Stimulated activated CD4-positive, alpha-beta T cell treated with anti-CD3 and anti-CD28 coated beads, Interleukin-4, amount 100 ng/mL, for 48 hours (primary cell): ENCODE measurements around the gene CD209.
"Not testable (repeated sequence)": the region's sequence is repeated elsewhere in the genome, so short reads cannot be mapped to it uniquely, and the experiment has no call there.

Experiments used
- DNase-seq, 2 donors: peaks; one replicate each; pipeline ENCODE4 v3.0.0-alpha.2; 2020; ENCODE audit warnings: low read depth in 2 of 2

Gene CD209

DNA sequence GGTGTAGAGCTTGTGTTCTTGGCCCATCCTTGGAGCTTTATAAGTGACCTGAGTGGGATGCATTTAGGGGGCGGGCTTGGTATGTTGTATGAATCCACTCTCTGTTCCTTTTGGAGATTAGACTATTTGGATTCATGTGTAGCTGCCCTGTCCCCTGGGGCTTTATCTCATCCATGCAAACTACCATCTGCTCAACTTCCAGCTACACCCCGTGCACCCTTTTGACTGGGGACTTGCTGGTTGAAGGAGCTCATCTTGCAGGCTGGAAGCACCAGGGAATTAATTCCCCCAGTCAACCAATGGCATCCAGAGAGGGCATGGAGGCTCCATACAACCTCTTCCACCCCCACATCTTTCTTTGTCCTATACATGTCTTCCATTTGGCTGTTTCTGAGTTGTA is 21.8 kb upstream of the CD209 start:
- no peak for DNase-seq

DNA sequence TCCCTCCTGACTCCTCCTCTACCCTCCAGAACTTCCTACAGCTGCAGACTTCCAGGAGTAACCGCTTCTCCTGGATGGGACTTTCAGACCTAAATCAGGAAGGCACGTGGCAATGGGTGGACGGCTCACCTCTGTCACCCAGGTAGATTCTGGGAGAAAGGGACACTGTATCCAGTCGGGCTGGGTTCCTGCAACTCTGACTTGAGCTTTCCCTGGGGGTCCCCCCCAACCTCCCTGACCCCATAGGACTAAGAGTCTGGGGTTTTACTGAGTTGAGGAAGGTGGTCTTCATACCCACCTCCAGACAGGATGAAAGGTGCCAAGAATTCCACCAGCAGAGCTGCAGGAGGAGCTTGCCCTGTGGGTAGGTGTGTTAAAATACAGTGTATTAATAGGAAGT is 20.2 kb upstream of the CD209 start:
- DNase-seq, result no peak

DNA sequence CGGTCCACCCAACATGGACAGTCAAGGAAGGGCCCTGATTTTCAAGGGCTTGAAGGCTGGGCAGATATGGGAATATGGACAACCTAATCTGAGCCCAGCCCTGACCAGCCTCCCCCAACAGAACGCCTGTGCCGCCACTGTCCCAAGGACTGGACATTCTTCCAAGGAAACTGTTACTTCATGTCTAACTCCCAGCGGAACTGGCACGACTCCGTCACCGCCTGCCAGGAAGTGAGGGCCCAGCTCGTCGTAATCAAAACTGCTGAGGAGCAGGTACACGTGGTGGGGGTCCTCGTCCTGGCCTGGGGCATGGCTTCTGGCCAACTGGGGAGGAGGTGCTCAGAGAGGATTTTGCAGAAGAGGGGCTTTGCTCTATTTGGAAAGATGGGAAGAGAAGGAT is 19.2 kb upstream of the CD209 start:
- DNase-seq, result no peak

DNA sequence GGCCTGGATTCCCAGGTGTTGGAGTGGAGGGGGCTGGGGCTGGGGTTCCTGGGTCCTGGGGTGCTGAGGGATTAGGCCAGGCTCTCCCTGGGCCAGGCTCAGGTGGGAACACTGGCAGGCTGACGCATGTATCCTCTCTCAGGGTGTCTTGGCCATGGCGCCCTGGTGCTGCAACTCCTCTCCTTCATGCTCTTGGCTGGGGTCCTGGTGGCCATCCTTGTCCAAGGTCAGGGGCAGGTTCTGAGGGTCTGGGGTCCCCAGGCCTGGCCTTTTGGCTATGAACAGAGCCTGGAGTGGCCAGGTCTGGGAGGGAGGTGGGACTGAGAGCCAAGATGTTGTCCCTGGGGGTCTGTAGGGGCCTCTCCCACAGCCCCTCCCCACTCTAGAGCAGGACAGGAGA is 17.7 kb upstream of the CD209 start:
- not testable (repeated sequence) for DNase-seq

DNA sequence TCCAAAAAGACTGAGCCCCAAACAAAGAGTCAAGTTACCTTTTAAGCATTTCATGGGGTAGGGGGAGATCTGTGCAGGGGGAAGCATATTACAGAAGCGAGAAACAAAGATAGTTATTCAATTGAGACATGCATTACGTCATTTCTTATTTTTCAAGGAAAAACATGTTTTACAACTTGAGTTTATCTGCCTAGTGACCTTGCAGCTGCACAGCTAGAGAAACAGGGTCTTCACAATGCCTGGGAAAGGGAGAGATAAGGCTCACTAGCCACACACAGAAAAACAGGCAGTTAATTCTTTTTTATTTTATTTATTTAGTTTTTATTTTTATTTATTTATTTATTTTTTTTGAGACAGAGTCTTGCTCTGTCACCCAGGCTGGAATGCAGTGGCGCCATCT is 16.8 kb upstream of the CD209 start:
- not testable (repeated sequence) for DNase-seq

DNA sequence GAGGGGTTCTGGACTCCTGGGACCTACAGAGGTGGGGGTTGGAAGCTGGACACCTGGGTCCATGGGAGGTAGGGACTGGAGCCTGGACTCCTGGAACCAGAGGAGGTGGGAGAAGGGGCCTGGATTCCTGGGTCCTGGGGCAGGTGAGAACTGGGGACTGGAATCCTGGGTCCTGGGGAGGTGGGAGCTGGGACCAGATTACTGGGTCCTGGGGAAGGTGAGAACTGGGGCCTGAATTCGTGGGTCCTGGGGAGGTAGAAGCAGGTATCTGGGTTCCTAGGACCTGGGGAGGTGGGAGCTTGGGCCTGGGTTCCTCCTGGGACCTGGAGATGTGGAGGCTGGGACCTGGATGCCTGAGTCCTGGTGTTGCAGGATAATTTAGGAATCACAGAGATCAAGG is 16.4 kb upstream of the CD209 start:
- no peak for DNase-seq

DNA sequence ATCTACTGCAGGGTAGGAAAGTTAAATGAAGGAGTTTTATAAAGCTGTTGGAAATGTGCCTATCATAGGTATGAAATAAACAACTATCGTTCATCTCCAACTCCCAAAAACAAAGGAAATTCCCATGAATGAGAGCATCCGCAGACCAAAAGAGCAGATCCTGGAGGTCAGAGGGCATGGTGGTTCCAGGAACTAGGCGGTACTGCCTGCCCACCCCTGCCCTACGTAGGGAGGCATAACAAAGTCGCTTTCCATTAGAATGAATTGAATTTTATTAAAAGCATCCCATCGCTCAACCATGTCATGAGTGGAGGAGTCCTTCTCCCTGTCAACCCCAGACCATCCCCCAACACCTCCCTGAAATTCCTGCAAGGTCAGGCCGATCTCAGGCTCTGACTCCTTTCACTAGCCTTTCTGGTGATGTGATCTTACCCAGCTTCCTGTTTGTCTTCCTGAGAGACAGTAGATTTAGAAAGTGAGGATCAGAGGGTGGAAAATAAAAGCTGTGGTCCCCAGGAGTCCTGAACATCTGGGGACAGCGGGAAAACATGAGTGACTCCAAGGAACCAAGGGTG is 15.5 kb upstream of the CD209 start, which contains the start of gene CLEC4M:
CLEC4M (plus strand) TSS at position 525 of the 575 bp plus-strand sequence; CDS start at position 549, 24 bp downstream.
- DNase-seq, result no peak

DNA sequence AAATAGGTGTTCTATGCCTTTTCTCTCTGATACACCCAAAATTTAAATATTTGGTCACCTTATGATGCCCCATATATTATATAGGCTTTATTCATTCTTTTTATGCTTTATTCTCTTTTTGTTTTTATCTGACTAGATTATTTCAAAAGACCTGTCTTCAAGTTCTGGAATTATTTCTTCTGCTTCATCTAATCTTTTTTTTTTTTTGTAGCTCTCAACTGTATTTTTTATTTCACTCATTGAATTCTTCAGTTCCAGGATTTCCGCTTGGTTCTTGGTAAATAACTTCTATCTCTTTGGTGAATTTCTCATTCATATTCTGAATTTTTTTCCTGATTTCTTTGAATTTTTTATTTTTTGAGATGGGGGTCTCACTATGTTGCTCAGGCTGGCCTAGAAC is 11.8 kb upstream of the CD209 start:
- no peak for DNase-seq

DNA sequence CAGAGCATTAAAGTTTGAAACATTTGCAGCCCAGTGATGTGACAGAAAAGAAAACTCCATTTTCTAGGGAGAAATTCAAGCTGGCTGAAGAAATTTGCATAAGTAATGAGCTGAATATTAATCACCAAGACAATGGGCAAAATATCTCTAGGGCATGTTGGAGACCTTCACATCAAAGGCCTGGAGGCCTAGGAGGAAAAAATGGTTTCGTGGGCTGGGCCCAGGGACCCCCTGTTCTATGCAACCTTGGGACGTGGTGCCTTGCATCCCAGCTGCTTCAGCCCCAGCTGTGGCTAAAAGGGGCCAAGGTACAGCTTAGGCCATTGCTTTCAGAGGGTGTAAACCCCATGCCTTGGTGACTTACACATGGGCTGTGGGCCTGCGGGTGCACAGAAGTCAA is 10.0 kb upstream of the CD209 start:
- DNase-seq, result no peak

DNA sequence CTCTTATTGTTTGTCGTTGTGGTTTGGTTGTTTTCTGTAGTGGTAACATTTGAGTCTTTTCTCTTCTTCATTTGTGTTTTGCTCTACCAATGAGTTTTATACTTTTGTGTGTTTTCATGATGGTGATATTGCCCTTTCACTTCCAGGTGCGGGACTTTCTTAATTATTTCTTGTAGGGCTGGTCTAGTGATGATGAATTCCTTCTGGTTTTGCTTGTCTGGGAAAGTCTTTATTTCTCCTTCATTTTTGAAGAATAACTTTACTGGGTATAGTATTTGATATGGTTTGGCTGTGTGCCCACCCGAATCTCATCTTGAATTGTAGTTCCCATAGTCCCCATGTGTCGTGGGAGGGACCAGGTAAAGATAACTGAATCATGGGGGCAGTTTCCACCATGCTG is 8.9 kb upstream of the CD209 start:
- no peak for DNase-seq

DNA sequence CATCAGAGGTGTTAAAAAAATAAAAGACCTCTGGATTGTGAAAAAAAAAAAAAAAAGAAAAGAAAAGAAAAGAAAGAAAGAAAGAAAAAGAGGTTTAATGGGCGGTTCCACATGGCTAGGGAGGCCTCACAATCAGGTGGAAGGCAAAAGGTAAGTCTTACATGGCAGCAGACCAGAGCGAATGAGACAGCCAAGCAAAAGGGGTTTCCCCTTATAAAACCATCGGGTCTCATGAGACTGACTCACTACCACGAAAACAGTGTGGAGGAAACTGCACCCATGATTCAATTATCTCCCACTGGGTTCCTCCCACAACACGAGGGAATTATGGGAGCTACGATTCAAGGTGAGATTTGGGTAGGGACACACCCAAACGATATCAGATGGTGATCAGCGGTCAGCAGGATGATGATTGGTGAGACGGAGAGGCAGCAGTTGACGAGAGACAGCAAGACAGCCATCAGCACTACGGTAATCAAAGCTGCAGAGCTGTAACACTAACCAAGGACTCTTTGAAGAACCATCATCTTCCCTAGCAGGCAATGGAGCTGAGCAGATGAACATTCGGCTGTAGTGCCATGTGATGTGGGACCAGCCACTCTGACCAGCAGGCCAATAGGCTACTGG is 3.9 kb upstream of the CD209 start:
- DNase-seq, result peak; percentile 11 to 30

DNA sequence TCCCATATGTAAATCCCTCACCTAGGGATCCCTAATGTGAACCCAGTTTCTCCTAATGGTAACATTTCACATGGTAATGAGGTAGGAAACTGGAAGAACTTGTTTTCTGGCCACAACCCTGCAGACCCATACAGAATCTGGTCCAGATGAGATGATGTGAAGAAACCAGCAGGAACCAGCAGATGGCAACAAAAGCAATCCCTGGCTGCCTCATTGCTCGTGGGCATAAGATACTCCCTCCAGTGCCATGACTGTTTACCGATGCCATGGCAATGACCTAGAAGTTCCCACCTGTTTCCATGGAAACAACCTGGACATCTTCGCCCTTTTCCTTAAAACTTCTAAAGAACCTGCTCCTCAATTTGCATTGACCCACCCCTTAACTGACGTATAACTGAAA is 1.4 kb upstream of the CD209 start:
- DNase-seq, result no peak

DNA sequence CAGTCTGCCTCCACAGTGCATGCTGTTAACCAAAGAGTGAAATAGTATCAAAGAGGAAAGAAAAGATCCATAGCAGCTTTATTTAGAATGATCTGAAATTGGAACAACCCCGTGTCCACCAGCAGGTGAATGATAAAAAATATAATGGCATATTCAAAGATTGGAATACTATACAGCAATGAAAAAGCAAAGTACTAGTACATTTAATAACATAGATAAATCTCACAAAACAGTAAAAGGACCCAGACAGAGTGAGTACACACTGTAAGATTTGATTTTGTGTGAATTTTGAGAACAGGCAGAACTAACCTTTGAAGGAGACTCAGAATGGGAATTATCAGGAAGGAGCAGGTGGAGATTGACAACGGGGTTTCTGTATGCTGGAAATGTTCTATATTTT is 837 bp upstream of the CD209 start:
- DNase-seq, result no peak

DNA sequence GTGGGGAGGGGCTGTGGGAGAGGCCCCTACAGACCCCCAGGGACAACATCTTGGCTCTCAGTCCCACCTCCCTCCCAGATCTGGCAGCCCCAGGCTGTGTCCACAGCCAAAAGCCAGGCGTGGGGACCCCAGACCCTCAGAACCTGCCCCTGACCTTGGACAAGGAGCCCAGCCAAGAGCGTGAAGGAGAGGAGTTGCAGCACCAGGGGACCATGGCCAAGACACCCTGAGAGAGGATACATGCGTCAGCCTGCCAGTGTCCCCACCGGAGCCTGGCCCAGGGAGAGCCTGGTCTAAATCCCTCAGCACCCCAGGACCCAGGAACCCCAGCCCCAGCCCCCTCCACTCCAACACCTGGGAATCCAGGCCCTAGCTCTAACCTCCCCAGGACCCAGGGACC is 1.0 kb downstream of the CD209 start:
- not testable (repeated sequence) for DNase-seq

DNA sequence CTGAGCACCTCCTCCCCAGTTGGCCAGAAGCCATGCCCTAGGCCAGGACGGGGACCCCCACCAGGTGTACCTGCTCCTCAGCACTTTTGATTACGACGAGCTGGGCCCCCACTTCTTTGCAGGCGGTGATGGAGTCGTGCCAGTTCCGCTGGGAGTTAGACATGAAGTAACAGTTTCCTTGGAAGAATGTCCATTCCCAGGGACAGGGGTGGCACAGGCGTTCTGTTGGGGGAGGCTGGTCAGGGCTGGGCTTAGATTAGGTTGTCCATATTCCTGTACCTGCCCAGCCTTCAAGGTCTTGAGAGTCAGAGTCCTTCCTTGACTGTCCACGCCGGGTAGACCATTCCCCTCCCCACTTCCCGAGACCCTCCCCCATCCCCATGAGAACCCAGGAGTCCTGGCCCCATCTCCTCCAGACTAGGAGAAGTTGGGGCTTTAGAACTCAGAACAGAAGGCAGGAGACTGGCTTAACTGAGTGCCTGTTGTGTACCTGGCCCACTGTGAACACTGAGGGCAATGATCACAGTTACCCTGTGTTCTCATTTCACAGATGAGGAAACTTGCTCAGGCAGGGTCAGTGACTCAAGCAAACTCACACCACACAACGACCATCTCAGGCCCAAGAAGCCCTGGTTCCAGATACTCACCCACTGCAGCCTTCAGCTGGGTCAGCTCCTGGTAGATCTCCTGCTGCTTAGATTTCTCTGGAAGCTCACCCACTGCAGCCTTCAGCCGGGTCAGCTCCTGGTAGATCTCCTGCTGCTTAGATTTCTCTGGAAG is 2.3 kb downstream of the CD209 start:
- DNase-seq, result no peak

DNA sequence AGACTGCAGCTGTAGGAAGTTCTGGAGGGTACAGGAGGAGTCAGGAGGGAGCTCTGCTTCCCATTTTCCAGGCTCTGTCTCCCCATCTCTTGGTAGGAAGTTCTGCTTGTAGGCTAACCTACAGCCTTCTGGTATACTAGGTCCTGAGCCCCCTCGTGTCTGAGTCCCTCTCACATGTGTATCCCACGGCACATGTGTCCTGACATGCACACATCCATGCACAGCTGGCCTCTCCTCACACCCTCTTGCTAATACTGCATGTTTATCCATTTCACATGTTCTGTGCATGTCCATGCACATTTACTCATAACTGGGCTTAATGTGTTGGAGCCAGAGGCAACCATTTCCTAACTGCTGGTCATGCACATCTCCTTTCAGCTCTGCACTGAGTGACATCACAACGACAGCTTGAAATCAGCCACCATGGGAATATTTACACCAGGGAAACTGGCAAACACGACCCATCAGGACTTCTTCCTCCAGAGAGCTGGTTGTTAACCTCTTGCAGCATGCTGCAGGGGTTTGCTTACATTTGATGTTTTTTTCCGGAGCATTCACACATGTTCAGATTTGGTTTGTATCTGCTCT is 3.0 kb downstream of the CD209 start:
- DNase-seq, result no peak

DNA sequence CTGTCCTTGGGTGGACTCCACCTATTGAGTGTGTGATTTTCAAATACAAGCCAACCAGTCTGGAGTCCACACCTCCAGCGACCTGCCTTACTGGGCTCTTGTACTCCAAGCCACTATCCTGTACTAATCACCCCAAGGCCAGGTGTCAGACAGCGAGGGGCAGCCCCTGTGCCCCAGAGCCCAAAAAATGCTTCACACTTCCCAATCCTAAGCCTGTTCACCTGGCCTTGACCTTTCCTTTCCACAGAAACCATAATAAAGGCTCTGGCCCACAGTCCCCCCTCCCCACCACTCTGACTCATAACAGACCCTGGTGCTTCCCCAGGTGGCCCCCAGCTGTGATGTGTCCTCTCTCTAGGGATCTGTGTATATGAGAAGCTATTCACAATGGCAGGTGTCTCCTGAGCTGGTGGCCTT is 3.9 kb downstream of the CD209 start:
- DNase-seq, result no peak

DNA sequence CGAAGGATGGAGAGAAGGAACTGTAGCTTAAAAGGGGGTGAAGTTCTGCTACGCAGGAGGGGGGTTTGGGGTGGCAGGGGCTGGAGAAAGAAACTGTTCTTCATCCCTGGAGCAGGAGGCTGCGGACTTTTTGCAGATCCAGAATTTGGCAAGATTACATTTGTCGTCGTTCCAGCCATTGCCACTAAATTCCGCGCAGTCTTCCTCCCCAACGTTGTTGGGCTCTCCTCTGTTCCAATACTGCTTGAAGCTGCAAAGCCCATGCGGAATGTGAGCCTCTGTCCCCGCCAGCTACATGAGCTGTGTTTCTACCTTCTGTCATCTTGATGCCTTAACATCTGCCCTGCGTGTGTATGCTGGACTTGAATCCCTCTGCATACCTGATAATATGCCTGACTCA is 4.3 kb downstream of the CD209 start:
- no peak for DNase-seq

DNA sequence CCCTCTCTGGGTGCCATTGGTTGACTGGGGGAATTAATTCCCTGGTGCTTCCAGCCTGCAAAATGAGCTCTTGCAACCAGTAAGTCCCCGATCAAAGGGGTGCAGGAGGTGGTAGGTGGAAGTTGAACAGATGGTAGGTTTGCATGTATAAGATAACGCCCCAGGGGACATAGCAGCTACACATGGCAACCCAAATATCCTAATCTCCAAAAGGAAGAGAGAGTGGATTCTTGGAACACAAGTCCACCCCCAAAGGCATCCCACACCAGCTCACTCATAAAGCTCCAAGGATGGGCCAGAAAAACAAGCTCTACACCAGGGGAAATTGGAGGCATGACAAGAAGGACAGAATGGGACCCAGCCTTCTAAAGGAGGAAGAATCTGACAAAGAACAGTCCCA is 4.8 kb downstream of the CD209 start:
- no peak for DNase-seq

DNA sequence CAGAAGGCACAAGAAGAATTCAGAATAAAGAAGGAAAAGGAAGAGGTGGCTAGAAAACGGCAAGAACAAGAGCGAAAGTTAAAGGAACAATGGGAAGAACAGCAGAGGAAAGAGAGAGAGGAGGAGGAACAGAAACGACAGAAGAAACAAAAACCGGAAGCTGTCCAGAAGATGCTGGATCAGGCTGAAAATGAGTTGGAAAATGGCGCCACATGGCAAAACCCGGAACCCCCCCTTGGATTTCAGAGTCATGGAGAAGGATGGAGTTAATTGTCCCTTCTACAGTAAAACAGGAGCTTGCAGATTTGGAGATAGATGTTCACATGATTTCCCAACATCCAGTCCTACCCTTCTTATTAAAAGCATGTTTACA is 6.7 kb downstream of the CD209 start:
- no peak for DNase-seq

DNA sequence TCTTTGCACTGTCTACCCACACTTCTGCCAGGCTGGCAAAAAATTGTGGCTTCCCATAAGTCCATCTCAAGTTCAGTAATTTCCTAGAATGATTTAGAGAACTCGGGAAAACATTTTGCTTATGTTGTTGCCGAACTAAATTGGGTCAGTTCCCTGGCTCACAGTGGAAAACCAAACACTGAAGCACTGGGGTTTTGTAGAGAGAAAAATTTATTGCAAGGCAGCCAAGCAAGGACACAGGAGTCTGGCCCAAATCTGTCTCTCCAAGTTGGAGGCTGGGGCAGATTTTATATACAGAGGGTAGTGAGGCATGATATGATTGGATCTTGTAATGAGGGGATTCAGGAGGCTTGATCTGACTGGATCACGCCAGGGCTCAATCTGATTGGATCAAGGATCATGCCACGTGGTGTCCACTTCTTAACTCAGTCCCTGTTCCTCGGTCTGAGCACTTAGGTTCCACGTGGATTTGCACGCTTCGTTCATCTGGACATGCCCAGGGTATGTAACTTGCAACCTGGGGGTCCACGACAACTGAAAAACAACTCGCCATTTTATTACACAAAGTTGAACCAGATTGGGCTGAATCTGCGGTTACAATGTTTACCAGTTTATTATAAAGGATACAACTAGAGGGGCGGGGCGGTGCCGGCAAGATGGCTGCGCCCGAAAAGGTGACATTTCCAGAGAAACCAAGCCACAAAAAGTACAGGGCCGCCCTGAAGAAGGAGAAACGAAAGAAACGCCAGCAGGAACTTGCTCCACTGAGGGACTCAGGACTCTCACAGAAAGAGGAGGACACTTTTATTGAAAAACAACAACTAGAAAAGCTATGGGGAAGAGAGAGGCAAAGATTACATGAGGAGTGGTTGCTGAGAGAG is 7.3 kb downstream of the CD209 start:
- DNase-seq, result no peak

DNA sequence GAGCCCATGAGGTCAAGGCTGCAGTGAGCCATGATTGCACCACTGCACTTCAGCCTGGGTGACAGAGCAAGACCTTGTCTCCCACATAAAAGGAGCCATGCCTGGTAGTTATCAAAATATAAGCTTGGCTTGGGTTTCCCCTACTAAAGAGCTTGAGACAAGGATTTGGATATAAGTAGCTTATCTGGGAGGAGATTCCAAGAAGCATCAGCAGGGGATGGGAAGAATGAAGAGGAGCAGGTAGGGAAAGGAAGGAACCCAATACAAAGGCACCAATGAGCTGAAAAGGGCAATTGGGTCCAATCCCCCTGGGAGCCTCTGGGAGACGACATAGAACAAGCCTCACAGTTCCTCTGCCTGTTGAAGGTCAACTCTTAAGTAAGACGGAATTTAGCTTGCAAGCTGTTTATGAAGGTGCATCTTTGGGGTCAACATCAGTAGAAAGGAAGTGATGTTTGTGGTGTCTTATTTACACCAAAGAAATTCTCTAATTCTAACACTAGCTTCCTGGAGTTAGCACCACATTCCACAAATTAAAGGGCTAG is 8.1 kb downstream of the CD209 start:
- DNase-seq, result no peak
